HG03196 (cell line): ENCODE results near the gene MIB2.

ENCODE experiments used
- ATAC-seq: cut with Tn5 transposase; IDR thresholded peaks from one replicate; pipeline ENCODE4 v1.9.1; 2021; ENCODE audit not compliant: unreplicated experiment

MIB2 gene

DNA sequence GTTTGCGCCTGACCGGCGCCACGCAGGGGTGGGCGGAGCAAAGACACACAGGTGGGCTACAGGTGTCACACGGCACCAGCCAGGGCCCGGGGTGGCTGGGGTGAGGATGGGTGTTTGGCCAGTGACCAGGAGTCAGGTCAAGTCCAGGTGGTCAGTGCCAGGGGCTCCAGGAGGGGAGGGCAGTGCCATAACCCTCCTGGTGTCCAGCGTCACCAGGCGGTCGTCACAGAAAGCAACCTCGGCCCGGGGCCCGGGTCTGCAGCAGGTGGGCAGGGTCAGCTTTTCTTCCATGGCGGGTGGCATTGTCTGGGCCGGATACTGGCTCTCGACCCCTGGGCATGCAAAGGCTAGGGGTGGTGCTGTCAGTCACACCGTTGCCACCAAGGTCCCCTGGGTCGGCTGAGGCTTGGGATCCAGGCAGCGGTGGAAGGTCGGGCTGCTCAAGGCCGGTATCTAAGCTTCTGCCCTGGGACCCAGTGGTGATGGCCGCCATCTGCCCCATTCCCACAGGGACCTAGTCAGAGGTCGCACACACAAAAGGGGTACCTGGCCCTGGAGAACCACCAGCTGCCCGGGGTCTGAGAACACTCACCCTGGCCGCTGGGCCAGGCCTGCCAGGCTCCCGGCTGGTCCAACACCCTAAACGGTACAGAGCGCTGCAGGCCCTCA is 17.1 kb upstream of the MIB2 start:
- no peak for ATAC-seq

DNA sequence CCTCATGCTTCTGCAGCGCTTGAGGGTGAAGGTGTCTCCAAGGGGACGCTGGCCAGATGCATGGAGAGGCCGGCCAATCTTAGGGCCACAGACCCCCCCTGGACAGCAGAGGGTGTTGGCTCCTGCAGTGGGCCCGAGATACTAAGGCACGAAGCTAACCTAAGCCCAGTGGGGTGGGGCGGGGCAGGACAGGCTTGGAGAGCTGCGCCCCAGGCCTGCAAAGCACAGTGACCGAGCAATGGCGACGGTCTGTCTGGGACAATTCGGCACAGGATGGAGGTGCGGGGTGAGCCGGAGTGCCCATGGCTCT is 16.6 kb upstream of the MIB2 start:
- no peak for ATAC-seq

DNA sequence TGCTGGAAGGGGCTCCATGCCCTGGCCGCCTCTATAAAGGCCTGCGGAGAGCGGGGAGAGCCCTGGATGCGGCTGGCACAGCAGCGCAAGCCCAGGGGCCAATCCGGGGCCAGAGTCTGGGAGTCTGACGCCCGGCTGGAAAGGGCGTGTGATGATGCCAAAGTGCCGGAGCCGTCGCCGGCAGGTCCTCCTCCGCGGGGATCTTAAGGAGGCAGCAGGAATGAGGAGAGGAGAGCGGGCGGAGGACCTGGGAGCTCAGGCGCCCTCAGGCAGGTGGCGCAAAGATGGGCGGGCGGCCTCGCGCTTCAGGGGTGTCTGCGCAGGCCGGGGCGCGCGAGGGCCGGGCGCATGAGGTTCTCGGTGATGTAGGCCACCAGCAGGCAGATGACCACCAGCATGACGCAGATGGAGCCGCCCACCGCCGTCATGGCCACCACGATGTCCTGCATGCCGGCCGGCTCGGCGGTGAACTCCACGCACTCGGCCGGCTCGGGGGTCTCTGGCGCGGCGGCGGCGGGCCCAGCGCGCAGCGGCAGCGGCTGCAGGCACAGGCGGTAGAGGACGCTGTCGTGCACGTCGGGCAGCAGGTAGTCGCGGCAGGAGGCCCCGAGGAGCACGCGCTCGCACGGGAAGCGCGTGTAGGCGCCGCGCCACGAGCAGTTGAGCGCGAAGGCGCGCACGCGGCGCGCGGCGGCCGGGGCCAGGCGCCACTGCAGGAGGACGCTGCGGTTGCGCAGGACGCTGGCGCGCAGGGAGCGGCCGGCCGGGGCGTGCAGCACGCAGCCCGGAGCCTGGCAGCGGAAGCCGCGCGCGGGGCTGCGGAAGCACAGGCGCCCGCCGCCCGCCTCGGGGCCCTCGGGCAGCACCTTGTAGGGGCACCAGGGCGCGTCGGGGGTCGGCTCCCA is 16.0 kb upstream of the MIB2 start:
- ATAC-seq: no peak

DNA sequence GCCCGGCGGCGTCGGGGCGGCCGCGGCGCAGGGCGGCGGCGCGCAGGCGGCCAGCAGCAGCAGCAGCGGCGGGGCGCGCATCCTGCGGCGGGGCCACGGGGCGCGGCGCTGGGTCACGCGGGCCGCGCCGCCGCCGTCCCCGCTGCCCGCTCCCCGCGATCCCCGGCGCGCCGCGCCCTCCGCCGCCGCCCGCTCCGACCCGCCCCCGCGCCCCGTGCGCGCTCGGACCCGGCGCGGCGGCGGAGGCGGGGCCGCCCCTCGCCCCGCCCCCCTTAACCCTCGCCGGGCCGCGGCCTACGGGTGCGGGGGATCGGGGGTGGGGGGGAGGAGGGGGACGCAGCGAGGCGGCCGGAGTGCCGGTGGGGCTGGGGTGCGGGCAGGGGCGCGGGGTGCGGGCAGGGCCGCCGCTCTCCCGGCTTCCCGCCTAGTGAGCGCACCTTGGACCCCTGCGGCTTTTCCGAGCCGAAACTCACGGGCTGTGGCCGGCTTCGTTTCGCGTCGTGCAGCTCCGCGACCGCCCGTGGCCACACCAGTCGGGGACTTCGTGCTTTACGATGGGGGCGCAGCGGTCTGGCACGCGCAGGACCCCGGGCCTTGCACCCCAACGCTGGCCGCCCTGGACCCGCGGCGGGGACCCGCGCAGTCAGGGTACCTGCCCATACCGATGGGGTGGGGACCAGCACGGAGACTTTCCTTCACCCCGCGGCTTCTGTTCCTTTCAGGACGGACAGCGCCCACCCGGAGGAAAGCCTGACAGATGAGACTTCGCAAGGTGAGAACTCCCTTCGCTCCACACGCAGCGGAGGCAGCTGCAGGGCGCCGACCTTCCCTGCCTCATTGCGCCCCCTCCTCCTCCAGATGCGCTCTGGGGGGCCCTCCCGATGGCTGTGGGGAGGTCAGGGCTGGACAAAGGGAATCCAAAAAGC is 15.1 kb upstream of the MIB2 start, which contains the start of gene FNDC10:
Gene FNDC10 (minus strand): TSS at position 201 of the 926 bp plus-strand sequence. CDS start 120 bp downstream, at position 81.
- no peak for ATAC-seq

DNA sequence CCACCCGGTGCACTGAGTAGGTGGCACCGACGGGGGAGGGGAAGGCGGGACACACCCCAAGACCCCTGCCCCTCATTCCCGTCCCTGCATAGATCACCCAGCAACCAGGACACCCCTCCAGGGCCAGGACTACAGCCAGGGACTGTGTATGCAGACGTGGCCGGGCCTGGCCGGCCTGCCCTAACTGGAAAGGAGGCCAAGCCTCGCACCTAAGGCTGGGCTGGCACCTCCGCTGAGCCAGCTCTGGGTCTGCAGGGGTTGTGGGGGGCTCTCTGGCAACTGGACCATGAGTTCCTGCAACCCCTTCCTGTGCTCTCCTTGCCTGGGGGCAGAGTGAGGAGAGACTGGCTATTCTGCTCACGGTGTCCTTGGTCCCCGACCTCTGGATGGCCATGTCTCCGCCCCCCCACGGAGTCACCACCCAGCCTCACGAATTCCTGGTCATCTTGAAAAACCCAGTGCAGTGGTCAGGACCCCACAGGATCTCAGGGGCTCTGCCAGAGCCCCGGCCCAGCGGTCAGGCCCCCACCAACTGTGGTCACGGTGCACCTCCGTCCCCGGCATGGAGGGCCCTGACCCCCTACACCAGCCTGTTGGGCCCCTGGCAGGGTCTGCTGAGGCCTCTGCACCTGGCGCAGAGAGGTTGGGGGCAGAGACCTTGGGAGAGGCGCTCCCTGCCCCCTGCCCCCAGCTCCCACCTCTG is 14.3 kb upstream of the MIB2 start:
- no peak for ATAC-seq

DNA sequence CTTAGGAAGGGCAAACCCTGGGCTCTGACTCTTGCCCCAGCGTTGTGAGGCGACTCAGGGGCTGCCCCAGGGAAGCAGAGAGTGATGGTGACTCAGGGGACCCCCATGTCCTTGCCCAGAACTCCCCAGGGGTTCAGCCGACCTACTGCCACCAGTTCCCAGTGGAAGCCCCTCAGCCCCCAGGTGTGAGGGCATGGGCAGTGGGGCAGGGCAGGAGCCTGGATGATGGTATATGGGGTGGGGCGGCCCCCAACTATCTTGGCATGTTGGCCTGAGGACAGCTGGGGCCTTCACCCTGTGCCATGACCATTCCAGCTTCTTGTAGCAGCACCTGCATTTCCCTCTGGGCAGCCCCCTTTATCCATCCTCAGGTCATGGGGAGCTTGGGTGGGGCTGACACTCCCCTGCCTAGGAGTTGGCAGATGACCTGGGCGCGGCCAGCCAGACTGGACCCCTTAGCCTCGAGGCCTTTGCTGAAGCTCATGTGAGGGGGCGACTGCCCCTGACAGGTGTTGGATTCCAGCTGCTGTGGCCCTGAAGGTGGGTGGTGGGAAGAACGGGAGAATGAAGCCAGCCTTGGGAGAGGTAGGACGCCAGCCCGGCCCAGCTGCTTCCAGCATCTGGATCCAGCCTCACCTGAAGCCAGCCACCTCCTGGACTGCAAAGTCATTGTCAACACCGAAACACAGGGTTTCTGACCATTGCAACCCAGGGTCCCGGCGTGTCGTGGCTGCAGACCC is 13.6 kb upstream of the MIB2 start:
- ATAC-seq: no peak

DNA sequence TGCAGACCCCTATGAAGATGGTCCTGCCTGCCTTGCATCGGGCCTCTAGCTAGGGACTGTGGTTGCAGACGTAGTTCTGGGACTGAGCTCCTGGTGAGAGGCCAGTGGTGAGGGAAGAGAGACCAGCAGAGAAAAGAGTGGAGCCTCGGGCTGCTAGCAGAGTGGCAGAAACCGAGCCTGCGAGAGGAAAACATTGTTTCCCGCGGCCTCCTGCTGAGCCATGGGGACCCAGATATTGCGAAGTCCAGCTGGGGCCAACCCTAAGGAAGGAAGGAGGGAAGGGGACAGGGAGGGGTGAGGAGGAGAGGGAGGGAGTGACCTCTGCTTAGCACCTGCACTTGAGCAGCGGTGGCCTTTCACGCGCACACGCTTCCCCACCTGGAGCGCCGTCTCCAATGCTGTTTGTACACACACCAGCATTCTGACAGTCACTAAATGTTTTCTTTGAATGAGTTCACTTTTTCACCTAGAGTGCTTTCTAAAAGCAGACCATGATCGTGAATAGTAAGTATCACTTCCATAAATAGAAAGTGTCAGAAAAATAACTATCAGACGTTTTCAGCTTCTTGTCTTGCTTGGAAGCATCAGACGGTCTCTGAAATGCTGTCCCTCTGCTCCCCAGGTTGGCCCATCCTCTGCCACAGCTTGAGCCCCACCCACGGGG is 12.9 kb upstream of the MIB2 start:
- no peak for ATAC-seq

DNA sequence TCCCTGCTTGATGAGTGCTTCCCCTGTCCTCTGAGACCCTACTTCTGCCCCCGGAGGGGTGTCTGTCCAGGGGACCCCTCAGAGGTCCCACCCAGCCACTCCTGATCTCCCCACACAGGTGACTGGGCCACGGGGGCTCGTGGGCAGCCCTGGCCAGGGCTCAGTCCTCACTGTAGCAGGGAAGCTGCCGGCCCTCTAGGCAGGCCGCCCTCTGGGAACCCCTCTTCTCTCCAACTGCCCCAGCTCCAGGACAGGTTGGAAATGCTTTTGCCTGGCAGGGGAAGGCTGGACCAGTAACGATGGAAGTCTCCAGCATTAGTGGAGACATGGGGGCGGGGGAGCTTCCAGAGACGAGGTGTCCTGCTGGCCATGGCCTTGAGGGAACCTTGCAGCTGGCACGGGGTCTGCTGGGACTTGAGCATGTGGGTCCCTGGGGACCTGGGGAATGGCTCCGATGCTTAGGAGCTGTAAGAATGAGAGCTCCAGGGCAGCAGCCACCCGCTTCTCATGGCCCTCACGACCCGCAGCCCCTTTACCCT is 12.3 kb upstream of the MIB2 start:
- no peak for ATAC-seq

DNA sequence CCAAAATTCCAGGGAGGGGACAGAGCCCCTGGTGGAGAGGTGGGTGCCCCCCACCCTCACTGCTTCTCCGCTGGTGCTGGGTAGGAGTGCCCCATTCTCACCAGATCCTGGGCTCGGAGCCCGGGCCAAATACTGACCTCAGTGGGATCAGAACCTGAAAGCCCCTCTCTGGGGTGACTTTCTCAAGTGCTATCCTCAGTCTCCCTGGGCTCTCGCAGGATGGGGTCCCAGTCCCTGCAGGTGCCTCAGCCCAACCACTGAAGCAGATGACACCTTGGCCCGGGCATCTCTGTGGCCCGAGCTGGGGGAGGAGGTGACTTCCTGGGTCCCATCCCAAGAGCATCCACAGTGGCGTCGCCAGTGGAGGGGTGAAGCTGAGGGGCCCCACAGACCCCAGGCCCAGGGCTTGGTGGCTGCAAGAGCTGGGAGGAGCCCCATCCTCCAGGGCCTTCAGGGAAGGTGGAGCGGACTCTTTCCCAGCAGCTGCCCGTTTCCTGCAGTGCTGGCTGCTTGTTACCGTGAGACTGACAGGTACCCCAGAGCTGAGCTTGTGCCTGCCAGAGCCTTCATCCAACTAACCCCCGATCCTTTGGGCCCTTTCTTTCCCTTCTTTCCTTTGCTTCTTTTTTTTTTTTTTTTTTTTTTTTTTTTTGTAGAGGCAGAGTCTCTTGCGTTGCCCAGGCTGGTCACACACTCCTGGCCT is 11.5 kb upstream of the MIB2 start:
- ATAC-seq: no peak

DNA sequence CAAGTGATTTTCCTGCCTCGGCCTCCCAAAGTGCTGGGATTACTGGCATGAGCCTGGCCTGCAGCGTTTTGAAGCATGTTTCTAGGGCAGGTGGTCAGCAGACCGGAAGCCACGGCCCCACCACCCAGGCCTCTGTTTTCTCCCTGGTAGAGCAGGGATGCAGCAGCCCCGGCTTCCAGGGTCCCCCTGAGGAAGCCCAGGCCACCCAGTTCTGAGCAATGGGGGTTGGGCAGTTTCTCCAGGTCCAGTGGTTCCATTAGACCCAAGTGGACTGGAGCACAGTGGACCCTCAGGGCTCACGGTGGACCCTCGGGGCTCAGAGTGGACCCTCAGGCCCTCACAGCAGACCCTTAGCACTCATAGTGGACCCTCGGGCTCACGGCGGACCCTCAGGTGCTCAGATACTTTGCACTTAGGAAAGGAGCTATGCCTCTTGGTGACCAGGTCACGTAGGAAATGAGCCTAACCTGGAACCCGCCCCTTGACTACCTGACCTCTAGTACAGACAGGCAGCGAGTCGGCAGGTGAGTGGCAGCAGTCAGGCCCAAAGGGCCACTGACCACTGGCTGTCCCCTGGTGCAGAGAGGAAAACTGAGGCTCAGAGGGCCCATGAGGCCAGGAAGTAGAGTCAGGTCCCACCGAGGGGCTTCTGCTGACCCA is 10.8 kb upstream of the MIB2 start:
- no peak for ATAC-seq

DNA sequence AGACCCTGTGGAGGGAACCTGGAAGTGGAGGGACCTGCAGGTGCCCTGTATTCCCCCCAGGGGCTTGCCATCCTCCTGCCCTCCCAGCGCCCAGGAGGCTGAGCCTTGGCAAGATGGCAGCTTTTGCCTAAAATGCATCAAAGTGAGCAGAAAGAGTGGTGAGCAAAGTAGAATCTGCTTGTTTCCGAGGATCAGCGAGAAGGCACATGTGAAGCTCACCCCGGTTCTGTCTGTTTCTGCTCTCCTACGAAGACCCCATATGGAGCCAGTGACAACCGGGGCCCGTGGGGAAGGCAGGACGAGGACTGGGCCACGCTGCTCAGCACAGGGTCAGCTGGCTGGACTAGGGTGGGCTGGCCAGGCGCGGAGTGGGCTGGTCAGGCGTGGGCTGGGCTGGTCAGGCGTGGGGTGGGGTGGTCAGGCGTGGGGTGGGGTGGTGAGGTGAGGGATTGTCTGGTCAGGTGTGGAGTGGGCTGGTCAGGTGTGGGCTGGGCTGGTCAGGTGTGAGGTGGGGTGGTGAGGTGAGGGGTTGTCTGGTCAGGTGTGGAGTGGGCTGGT is 10.2 kb upstream of the MIB2 start:
- no peak for ATAC-seq

DNA sequence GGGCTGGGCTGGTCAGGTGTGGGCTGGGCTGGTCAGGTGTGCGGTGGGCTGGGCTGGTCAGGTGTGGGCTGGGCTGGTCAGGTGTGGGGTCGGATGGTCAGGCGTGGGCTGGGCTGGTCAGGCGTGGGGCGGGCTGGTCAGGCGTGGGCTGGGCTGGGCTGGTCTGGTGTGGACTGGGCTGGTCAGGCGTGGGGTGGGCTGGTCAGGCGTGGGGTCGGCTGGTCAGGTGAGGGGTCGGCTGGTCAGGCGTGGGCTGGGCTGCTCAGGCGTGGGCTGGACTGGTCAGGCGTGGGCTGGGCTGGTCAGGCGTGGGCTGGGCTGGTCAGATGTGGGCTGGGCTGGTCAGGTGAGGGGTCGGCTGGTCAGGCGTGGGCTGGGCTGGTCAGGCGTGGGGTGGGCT is 9.6 kb upstream of the MIB2 start:
- ATAC-seq: no peak

DNA sequence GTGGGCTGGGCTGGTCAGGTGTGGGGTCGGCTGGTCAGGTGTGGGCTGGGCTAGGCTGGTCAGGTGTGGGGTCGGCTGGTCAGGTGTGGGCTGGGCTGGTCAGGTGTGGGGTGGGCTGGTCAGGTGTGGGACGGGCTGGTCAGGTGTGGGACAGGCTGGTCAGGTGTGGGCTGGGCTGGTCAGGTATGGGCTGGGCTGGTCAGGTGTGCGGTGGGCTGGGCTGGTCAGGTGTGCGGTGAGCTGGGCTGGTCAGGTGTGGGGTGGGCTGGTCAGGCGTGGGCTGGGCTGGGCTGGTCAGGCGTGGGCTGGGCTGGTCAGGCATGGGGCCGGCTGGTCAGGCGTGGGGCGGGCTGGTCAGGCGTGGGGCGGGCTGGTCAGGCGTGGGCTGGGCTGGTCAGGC is 9.1 kb upstream of the MIB2 start:
- ATAC-seq: no peak

DNA sequence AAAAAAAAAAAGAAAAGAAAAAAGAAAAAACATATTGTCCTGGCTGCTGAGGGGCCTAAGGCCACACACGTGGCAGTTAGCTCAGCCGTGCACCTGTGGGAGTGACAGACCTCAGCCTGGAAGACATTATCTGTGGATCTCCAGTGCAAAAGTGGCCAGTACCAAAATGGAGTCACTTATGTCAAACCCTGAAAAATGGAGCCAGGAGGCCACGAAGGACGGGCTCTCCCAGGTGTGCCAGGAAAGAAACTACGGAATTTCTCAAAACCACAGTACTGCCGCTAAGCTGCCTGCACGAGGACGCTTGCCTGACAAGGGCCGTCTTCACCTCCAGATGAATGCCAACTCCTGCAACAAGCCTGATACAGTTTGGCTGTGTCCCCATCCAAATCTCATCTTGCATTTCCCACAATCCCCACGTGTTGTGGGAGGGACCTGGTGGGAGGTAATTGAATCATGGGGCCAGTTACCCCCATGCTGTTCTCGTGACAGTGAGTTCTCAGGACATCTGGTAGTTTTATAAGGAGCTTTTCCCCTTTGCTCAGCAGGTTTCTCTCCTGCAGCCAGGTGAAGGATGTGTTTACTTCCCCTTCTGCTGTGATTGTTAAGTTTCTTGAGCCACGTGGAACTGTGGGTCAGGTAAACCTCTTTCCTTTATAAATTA is 5.3 kb upstream of the MIB2 start:
- no peak for ATAC-seq

DNA sequence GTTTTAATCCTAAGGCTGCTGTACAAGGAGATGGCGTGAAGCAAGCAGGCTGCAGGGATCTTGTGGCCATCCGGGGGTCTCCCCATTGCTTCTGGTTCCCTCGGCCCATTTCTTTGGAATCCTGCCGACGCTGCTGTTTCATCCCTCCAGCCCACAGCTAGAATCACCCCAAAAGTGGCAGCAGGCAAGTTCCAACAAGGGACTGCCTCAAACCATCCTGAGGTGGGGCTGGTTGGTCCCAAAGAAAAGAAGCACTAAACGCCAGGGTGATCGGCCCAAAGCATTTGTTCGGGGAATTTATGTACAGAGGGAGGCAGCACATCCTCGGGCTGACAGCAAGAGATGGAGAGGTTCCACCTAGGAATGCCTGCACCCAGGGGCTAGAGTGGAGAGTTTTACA is 4.5 kb upstream of the MIB2 start:
- ATAC-seq: no peak

DNA sequence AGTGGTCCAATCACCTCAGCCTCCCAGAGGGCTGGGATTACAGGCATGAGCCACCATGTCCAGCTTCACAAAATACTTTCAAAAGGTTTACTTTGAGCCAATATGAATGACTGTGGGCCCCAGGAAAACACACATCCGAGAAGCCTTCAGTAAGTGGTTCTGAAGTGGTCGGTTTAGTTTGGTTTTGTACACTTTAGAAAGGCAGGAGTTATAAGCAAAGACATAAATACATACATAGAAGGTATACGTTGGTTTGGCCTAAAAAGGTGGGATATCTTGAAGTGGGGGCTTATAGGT is 3.2 kb upstream of the MIB2 start:
- no peak for ATAC-seq

DNA sequence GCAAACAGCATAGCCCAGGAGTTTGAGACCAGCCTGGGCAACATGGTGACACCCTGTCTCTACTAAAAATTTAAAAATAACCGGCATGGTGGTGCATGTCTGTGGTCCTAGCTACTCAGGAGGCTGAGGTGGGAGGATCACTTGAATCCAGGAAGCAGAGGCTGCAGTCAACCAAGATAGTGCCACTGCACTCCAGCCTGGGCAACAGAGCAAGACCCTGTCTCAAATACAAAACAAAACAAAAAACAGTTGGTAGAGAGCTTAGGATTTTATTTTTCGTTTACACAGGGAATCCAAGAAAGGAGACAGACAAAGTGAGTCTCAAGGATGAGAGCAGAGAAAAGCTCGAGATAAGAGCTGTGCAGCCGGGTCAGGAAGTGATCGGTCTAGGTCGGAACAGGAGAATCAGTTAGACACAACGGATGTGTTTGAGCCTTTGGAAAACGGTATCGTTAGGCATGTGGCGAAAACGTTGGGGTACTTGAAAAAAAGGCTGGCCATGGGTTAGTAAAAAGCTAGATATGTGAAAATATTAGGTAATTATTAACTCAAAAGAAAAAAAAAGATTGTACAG is 1.7 kb upstream of the MIB2 start:
- ATAC-seq: no peak
